Body of pancreas (tissue), 4 donors: ENCODE results near the gene ZC3H13. TPM values are rescaled to one million over a fixed set of nuclear protein-coding genes. Genes with fewer than 3 reads are reported as not detected.

Experiments
- ATAC-seq: fragments of 150-250 bp; one replicate; pipeline ENCODE4 v1.9.1; 2016
- DNase-seq, 4 donors: peaks; one replicate each; pipeline ENCODE4 v3.0.0-alpha.2; 2019
- H3K27ac ChIP-seq, 4 donors: fragments of 200-600 bp; sonication (generic); 1 replicate in 3 of 4; 2 replicates in 1 of 4; pipeline versions ENCODE4 v1.5.1 to v1.6.1; 2016 to 2019; ENCODE audit warnings: mild to moderate bottlenecking in 1 of 4, mixed read lengths in 1 of 4, moderate library complexity in 1 of 4
- H3K27me3 ChIP-seq, 2 donors: fragments of 200-600 bp; sonication (generic); one replicate each; pipeline ENCODE4 v1.6.0; 2016; ENCODE audit warnings: mild to moderate bottlenecking in 1 of 2
- H3K36me3 ChIP-seq, 2 donors: fragments of 200-600 bp; sonication (generic); replicated peaks in 1 of 2; 2 replicates each; pipeline ENCODE4 v1.5.1; 2016; ENCODE audit warnings: low read depth in 2 of 2; ENCODE audit not compliant: insufficient read depth in 1 of 2
- H3K4me1 ChIP-seq: fragments of 200-600 bp; sonication (generic); one replicate; pipeline ENCODE4 v1.6.0; 2016
- H3K4me3 ChIP-seq, 2 donors: fragments of 200-600 bp; sonication (generic); 1 replicate in 1 of 2; 2 replicates in 1 of 2; pipeline ENCODE4 v1.5.1; 2016 to 2019
- H3K9me3 ChIP-seq, 3 donors: fragments of 200-600 bp; sonication (generic); 1 replicate in 2 of 3; 2 replicates in 1 of 3; pipeline ENCODE4 v1.5.1; 2016
- CTCF ChIP-seq, 7 experiments: fragments of 450-650 bp in 4 of 7; fragments of 200-600 bp in 3 of 7; sonication (generic) in 3 of 7; IDR thresholded peaks; one replicate each; pipeline ENCODE4 v1.5.1; 2016 to 2019; ENCODE audit warnings: antibody characterized with exemption in 7 of 7
- POLR2A ChIP-seq, 3 donors: fragments of 450-650 bp; IDR thresholded peaks; one replicate each; pipeline ENCODE4 v1.6.1; 2016; ENCODE audit warnings: antibody characterized with exemption in 3 of 3, mild to moderate bottlenecking in 2 of 3
- WGBS, 2 donors: methylation state at CpG; one replicate each; pipeline ENCODE4 v1.1.5; 2017; 5-methylcytosine and 5-hydroxymethylcytosine counted together
- intact Hi-C: fragments of 100-400 bp; cut with DNase I; formaldehyde crosslinking; loops from one replicate; pipeline ENCODE4 v1.15.1; 2023
- total RNA-seq, 2 donors: library from RNA; depleted of rRNA; stranded (reverse); fragments of >200 nt; gene quantifications; one replicate each; pipeline ENCODE4 v1.1.0, GENCODE V29; 2016

The ZC3H13 gene
- total RNA-seq, 2 donors from 2014 or later = 12.7 to 31.0 TPM

GRCh38 chr13:45967589-45967988 is 85.0 kb downstream of the ZC3H13 start:
- WGBS, 2 donors = 90 to 94% methylated on average over 16 of the region's 16 CpGs
- Histone ChIP-seq H3K9me3 (no peaks in the 10 kb centered on the region), H3K36me3 (peaks cover 0 to 28% of the 10 kb centered on the region in 2 donors), H3K27me3 (no peaks in the 10 kb centered on the region), H3K4me1 (no peaks in the 10 kb centered on the region), H3K27ac (no peak overlapping the region), H3K4me3 (no peak overlapping the region)
- ATAC-seq = no peak
- no peak for TF ChIP-seq POLR2A (IDR thresholded peaks at IDR 0.05)
- TF ChIP-seq CTCF (IDR thresholded peaks at IDR 0.05) = no peak
- no peak for DNase-seq
- intact Hi-C loops = no loop called here

- no peak for DNase-seq
- intact Hi-C loops = no loop called here
- peaks cover 0 to 28% of the 10 kb centered on the region in 2 donors for H3K36me3 ChIP-seq
- no peak overlapping the region for H3K27ac ChIP-seq
- H3K4me3 ChIP-seq = no peak overlapping the region
- TF ChIP-seq CTCF (IDR thresholded peaks at IDR 0.05) (no peak), POLR2A (IDR thresholded peaks at IDR 0.05) (no peak)
- H3K9me3 ChIP-seq = no peaks in the 10 kb centered on the region
- no peak for ATAC-seq
- no peaks in the 10 kb centered on the region for H3K4me1 ChIP-seq
- H3K27me3 ChIP-seq = no peaks in the 10 kb centered on the region
- 85 to 92% methylated on average over 3 of the region's 3 CpGs for WGBS, 2 donors
Measured at GRCh38 chr13:45966715-45967114, 85.8 kb downstream of the ZC3H13 start.

- no peak for ATAC-seq
- Histone ChIP-seq H3K27me3 (no peaks in the 10 kb centered on the region), H3K4me1 (no peaks in the 10 kb centered on the region), H3K27ac (no peak overlapping the region), H3K36me3 (peaks cover 0 to 10% of the 10 kb centered on the region in 2 donors), H3K9me3 (no peaks in the 10 kb centered on the region), H3K4me3 (no peak overlapping the region)
- DNase-seq = no peak
- intact Hi-C loops = no loop called here
- WGBS, 2 donors = 58 to 83% methylated on average over 1 of the region's 1 CpG
- TF ChIP-seq CTCF (IDR thresholded peaks at IDR 0.05) (no peak), POLR2A (IDR thresholded peaks at IDR 0.05) (no peak)
Measured at GRCh38 chr13:45961468-45961867, 91.1 kb downstream of the ZC3H13 start.

GRCh38 chr13:45954836-45955800 is 97.4 kb downstream of the ZC3H13 start:
- Histone ChIP-seq H3K9me3 (no peaks in the 10 kb centered on the region), H3K4me1 (no peaks in the 10 kb centered on the region), H3K36me3 (peaks cover 0 to 7% of the 10 kb centered on the region in 2 donors), H3K27ac (no peak overlapping the region), H3K27me3 (no peaks in the 10 kb centered on the region), H3K4me3 (no peak overlapping the region)
- intact Hi-C loops = no loop called here
- DNase-seq (no peak), ATAC-seq (no peak)
- TF ChIP-seq POLR2A (IDR thresholded peaks at IDR 0.05) = no peak
- TF ChIP-seq CTCF (IDR thresholded peaks at IDR 0.05) = no peak
- WGBS, 2 donors = 69 to 78% methylated on average over 3 of the region's 3 CpGs
